Measurements from ENCODE around the gene PCCA. TPM values are rescaled to one million over a fixed set of nuclear protein-coding genes. Genes with fewer than 3 reads are reported as not detected.

Gene PCCA
- total RNA-seq, 4 donors from 2014 or later: 33.8 to 40.3 (median 39.0) TPM

DNA sequence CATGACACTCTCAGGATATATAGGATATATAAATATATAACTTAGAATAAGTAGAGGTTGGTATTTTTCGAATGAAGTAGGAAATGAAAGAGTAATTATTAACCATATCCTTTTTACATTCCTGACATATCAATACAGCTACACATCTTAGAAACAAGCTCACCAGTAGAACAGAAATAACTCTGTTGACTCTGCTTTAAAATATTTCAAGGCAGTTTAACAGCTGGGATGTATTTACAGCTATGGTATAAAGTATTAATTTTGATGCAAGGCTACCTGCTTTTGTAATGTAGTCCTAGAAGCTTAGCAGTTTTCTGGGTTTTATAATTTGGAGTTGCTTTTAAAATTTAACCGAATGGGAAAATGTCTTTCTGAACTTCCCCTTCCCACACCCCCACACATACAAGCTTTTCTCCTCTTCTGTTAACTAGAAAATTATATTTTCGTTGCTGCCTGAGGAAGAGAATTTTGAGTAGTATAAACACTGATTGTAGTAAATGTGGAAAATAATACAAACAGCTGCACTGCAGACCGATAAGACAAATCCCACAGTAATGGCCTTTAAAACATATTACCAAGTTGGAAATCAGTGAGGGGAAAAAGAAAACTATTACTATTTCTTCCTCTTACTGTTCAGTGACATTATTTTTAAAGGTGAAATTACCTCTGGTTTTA lies 352.0 kb downstream of the PCCA start:
- Histone ChIP-seq H3K4me3 (no peak overlapping the region), H3K9me3 (no peaks in the 10 kb centered on the region), H3K36me3 (peaks cover 0 to 4% (median 0%) of the 10 kb centered on the region in 4 donors), H3K27me3 (no peaks in the 10 kb centered on the region), H3K4me1 (peaks cover 0 to 13% (median 11%) of the 10 kb centered on the region in 4 donors), H3K27ac (replicated peaks in 1 of 4) (no peak overlapping the region)
- intact Hi-C loops (cut with DNase I): no loop called here
- TF ChIP-seq POLR2AphosphoS5 (IDR thresholded peaks at IDR 0.05): no peak
- TF ChIP-seq, protein P1, sequence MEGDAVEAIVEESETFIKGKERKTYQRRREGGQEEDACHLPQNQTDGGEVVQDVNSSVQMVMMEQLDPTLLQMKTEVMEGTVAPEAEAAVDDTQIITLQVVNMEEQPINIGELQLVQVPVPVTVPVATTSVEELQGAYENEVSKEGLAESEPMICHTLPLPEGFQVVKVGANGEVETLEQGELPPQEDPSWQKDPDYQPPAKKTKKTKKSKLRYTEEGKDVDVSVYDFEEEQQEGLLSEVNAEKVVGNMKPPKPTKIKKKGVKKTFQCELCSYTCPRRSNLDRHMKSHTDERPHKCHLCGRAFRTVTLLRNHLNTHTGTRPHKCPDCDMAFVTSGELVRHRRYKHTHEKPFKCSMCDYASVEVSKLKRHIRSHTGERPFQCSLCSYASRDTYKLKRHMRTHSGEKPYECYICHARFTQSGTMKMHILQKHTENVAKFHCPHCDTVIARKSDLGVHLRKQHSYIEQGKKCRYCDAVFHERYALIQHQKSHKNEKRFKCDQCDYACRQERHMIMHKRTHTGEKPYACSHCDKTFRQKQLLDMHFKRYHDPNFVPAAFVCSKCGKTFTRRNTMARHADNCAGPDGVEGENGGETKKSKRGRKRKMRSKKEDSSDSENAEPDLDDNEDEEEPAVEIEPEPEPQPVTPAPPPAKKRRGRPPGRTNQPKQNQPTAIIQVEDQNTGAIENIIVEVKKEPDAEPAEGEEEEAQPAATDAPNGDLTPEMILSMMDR (IDR thresholded peaks at IDR 0.05): no peak
- TF ChIP-seq EP300 (IDR thresholded peaks at IDR 0.05): no peak
- TF ChIP-seq POLR2A (IDR thresholded peaks at IDR 0.05; ENCODE audit: low read depth): no peak
- no peak for DNase-seq (ENCODE audit: extremely low spot score)
- WGBS: 38% methylated on average over 4 of the region's 4 CpGs

DNA sequence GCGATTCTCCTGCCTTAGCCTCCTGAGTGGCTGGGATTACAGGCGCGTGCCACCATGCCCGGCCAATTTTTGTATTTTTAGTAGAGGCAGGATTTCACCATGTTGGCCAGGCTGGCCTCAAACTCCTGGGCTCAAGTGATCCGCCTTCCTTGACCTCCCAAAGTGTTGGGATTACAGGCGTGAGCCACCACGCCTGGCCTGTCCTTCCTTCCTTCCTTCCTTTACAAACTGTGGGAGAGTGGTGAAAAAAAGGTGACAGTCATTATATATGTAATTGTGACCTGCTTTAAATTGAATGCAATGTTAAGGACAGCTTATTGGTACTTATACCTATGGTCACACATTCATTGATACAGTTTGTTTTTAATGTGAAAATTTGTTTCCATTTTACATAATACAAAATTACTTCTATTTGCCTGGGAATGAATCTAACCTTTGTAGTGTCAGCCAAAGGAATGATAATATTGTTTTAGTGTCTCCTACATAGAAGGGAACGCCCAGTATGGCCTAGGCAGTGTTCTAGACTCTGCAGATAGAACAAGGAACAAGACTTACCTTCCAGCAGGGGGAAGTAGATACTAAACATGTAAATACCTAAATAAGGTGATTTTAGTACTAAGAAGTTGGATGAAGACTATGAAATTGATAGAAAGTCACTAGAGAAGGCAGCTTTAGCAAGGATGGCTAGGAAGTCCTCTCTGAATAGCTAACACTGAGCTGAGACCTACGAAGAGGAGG lies 353.4 kb downstream of the PCCA start:
- H3K27me3 ChIP-seq: no peaks in the 10 kb centered on the region
- H3K4me3 ChIP-seq: no peak overlapping the region
- intact Hi-C loops (cut with DNase I): no loop called here
- DNase-seq (ENCODE audit: extremely low spot score): no peak
- peaks cover 0 to 13% (median 11%) of the 10 kb centered on the region in 4 donors for H3K4me1 ChIP-seq
- TF ChIP-seq EP300 (IDR thresholded peaks at IDR 0.05) (no peak), POLR2AphosphoS5 (IDR thresholded peaks at IDR 0.05) (no peak)
- 91% methylated on average over 9 of the region's 9 CpGs for WGBS
- no peak overlapping the region for H3K27ac ChIP-seq (replicated peaks in 1 of 4)
- H3K9me3 ChIP-seq: no peaks in the 10 kb centered on the region
- H3K36me3 ChIP-seq: peaks cover 0 to 14% (median 0%) of the 10 kb centered on the region in 4 donors

DNA sequence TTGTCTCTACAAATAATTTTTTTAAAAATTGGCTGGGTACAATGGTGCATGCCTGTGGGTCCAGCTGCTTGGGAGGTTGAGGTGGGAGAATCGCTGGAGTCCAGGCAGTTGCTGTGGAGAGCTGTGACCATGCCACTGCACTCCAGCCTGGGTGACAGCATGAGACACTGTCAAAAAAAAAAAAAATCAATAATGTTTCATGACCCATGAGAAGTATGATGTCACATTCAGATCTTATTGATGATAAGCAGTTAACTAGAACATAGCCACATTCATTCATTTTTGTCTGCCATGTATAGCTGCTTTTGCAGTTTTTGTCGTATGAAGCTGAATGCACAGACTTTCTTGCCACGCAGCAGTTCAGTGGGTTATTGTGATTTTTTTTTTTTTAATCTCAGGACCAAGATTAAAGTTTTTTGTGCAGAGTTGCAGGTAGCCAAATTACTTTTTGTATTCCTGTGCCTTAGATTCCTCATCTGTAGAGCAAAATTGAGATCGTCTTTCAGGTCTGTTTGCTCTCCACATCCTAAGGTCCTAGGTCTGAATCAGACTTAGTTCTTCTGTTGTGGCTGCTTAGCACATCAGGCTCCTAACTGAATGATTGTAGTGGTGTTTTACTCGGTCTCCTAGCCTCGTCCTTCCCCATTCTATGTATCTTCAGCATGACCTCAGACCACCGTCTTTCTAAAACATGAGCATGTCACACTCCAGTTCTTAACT lies 354.5 kb downstream of the PCCA start:
- Histone ChIP-seq H3K27ac (replicated peaks in 1 of 4) (no peak overlapping the region), H3K9me3 (no peaks in the 10 kb centered on the region), H3K4me1 (peaks cover 0 to 13% (median 11%) of the 10 kb centered on the region in 4 donors), H3K36me3 (peaks cover 0 to 19% (median 0%) of the 10 kb centered on the region in 4 donors), H3K4me3 (no peak overlapping the region), H3K27me3 (no peaks in the 10 kb centered on the region)
- intact Hi-C loops (cut with DNase I): no loop called here
- TF ChIP-seq, protein P1 (IDR thresholded peaks at IDR 0.05): no peak
- TF ChIP-seq POLR2AphosphoS5 (IDR thresholded peaks at IDR 0.05): no peak
- no peak for DNase-seq (ENCODE audit: extremely low spot score)
- WGBS: 94% methylated on average over 7 of the region's 7 CpGs

DNA sequence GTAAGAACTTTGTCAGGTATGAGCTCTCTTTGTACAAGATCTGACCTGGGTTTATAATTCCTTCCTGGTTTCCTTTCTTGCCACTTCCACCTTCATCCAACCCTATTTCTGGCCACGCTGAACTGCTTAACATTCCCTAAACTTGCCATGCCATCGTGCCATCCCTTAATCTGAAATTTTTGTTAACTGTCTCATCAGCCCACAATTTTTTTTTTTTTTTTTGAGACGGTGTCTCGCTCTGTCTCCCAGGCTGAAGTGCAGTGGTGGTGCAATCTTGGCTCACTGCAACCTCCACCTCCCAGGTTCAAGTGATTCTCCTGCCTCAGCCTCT lies 355.1 kb downstream of the PCCA start:
- WGBS: 99% methylated on average over 4 of the region's 4 CpGs

DNA sequence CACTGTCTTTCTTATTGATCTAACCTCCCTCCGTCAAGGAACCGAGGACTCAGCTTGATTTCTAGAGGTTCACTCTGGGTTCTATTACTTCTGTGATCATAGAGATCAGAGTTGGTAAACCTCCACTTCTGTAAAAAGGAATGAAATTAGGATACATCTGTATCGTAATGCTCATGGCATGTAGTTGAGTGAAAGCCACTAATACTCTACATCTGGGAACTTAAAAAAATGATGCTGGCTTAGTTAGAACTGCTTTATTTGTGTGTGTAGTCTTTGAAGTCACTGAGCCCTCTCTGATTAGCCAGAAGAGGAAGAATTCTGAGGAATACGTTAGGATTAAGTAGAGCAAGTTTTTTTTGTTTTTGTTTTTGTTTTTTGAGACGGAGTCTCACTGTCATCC lies 358.9 kb downstream of the PCCA start:
- no peak overlapping the region for H3K4me3 ChIP-seq
- no peak overlapping the region for H3K27ac ChIP-seq (replicated peaks in 1 of 4)
- intact Hi-C loops (cut with DNase I): no loop called here
- DNase-seq (ENCODE audit: extremely low spot score): no peak
- H3K9me3 ChIP-seq: no peaks in the 10 kb centered on the region
- WGBS: 95% methylated on average over 5 of the region's 5 CpGs
- no peak for TF ChIP-seq EP300 (IDR thresholded peaks at IDR 0.05)
- no peak for TF ChIP-seq POLR2A (IDR thresholded peaks at IDR 0.05; ENCODE audit: low read depth)
- TF ChIP-seq, protein P1 (IDR thresholded peaks at IDR 0.05): no peak
- TF ChIP-seq POLR2AphosphoS5 (IDR thresholded peaks at IDR 0.05): no peak
- no peaks in the 10 kb centered on the region for H3K4me1 ChIP-seq
- no peaks in the 10 kb centered on the region for H3K27me3 ChIP-seq
- H3K36me3 ChIP-seq: peaks cover 0 to 23% (median 0%) of the 10 kb centered on the region in 4 donors

More for the DNA sequence above, 355.1 kb downstream of the PCCA start:
- Histone ChIP-seq H3K27me3 (no peaks in the 10 kb centered on the region), H3K36me3 (peaks cover 0 to 23% (median 0%) of the 10 kb centered on the region in 4 donors), H3K27ac (replicated peaks in 1 of 4) (no peak overlapping the region), H3K4me3 (no peak overlapping the region), H3K4me1 (peaks cover 0 to 13% (median 11%) of the 10 kb centered on the region in 4 donors), H3K9me3 (no peaks in the 10 kb centered on the region)
- TF ChIP-seq, protein P1 (IDR thresholded peaks at IDR 0.05): no peak
- no peak for DNase-seq (ENCODE audit: extremely low spot score)
- intact Hi-C loops (cut with DNase I): no loop called here

All from esophagus muscularis mucosa (tissue), 4 donors.